Measurements from ENCODE around the gene SLC29A4.
"Not testable (repeated sequence)": the region's sequence is repeated elsewhere in the genome, so short reads cannot be mapped to it uniquely, and the experiment has no call there.

SLC29A4 gene

DNA sequence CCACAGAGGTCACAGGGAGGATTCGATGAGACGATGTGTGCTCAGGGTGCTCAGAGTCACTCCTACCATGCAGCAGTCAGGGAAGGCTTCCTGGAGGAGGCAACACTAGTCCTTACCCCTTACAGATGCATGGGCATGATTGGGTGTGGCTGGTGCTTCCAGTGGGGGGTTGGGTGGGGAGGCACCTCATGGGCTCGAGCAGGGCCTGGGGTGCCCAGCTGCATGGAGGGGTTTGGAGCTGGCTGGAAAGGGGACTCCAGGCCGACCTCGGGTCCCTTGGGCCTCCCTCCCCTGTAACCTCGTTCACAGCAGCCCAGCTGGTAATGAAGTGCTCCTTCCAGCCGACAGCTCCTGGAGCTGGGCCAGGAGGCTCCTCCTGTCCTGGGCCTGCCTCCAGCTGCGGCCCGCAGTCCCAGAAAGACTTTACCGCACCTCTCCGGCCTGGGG lies 7.7 kb upstream of the SLC29A4 start:
- FAIRE-seq: not testable (repeated sequence)

DNA sequence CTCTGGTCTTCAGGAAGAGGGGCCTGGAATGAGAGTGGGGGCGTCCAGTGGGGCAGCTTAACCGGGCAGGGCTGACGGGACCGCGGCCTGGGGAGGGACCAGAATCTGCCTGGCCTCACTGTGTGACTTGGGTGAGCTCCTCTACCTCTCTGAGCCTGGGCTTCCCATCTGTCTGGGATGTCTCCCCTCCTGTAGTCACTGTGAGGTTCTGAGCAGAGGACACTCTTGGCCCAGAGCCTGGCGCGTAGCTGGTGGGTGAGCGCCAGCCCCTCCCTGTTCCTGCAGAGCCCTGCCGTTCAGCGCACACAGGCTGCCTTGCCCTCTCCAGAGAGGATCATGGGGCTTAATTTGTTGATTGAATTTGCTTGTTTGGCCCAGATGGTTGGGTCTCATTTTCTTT lies 7.2 kb upstream of the SLC29A4 start:
- not testable (repeated sequence) for FAIRE-seq

DNA sequence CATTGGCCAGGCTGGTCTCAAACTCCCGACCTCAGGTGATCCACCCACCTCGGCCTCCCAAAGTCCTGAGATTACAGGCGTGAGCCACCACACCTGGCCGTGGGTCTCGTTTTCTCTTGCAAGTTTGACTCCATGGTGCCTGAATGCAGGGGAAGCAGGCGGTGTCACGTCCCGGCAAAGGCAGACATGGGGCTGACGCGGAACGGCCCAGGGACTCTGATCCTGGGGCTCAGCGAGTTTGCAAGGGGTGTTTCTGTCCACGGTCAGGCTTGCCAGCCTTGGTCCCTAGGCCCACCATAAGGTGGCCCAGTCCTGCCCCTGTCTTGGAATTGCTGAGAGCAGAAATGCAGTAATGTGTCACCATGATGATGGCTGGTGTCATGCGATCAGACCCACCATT lies 6.6 kb upstream of the SLC29A4 start:
- FAIRE-seq: not testable (repeated sequence)

DNA sequence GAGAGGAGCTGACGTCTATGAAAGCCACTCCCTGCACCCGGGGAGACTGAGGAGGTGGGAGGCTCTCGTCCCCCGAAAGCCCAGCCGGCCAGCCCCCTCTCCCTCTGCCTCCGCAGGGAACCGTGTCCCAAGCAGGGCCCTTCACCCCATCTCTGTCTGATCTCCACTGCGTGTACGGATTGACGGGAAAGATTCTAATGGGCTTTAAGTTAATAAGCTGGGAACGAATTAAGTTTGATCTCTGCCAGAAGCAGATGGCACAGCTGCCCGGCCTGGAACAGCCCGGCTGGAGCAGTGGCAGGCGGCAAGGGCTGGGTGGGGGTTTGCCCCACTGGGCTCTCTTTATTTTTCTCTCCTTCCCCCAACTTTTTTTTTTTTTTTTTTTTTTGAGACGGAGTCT lies 6.1 kb upstream of the SLC29A4 start:
- FAIRE-seq: no peak

- no peak for FAIRE-seq
Observed at GRCh38 chr7:5278766-5279165, 4.0 kb upstream of the SLC29A4 start.

GRCh38 chr7:5279734-5280133 lies 3.0 kb upstream of the SLC29A4 start:
- no peak for FAIRE-seq

DNA sequence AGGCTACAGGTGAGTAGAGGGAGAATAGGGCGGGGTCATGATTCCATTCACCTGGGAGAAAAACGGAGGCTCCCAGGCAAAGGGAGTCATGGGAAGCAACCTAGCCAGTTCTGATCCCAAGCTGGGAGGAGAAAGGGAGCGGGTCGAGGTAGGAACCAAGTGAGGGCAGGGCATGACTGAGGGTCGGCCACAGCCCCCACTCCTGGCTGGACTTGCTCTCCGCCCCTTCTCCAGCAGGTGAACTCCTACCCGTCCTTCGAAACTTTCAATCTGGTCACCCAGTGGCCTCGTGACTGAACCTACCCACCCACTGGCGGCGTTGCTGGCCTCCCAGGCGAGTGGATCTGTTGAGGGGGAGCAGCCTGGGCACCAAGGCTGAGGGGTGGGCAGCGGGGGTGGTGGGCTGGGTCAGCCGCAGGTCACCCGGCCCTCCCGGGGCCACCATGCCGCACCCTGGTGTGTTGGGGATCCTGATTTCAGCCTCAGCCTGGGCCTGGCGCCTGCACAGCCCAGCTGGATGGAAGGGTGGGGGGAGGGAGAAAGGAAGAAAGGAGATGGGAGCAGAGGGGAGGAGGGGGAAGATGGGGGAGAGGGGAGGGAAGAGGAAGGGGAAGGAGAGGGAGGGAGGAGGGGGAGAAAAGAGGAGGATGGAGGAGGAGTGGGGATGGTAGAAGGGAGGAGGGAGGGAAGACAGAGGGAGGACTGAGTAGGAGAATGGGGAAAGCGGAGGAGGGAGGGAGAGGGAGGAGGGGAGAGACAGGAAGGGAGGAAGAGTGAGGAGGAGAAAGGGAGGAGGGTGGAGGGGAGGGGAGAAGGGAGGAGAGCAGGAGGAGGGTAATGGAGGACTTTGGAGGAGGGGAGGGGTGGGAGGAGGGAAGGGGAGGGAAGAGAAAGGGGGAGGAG lies 894 bp upstream of the SLC29A4 start:
- FAIRE-seq: not testable (repeated sequence)

DNA sequence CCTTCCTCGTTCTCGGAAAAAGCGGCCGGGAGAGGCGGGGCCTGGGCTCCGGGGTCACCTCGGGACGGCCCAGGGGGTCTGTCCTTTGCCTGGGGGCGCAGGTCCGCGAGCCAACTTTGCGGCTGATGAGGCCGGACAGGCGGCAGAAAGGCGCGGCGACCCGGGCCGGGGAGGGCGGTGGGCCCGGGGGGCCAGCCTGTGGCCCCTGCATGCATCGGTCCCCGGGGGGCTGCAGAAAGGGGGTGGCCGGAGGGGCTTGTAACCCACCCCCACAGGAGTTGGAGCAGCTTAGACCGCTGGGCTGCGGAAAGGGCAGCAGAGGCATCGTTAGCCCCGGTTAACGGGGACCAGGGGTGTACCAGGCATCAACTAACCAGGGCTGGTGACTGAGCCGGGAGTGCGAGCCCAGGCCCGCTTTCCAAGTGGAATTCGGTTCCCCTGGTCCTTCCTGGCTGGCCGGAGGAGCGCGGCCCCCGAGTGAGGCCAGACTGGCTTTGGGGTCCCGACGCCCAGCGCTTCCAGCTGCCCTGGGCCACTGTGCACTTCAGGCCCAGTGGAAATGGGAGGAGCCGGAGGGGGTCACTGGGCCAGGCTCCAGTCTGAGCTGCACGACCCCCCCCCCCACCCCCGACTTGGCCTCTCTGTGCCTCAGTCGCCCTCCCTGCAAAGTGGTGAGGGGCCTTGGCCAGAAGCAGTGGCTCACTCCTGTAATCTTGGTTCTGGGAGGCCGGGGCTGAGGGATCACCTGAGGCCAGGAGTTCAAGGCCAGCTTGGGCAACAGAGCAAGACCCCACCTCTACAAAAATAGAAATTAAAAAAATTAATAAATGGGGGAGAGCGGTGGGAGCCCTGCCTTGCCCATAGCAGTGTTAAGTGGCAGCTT lies 919 bp downstream of the SLC29A4 start:
- no peak for FAIRE-seq

GRCh38 chr7:5284304-5285281 lies 1.9 kb downstream of the SLC29A4 start:
- FAIRE-seq: peak; percentile 28

DNA sequence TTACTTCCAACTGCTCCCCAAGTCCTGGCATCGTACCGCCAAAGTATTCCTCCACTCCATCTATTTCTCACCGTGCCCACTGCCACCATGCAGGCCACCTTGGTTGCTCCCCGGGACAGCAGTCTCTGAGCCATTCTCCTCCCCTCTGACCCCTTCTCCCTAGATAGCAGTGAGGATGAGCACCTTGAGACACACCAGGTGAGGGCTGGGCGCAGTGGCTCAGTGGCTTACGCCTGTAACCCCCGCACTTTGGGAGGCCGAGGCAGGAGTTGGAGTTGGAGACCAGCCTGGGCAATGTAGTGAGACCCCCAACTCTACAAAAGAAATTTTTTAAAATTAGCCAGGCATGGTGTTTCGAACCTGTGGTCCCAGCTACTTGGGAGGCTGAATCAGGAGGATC lies 4.2 kb downstream of the SLC29A4 start:
- FAIRE-seq: no peak

GRCh38 chr7:5287373-5287772 lies 4.6 kb downstream of the SLC29A4 start:
- FAIRE-seq: not testable (repeated sequence)

DNA sequence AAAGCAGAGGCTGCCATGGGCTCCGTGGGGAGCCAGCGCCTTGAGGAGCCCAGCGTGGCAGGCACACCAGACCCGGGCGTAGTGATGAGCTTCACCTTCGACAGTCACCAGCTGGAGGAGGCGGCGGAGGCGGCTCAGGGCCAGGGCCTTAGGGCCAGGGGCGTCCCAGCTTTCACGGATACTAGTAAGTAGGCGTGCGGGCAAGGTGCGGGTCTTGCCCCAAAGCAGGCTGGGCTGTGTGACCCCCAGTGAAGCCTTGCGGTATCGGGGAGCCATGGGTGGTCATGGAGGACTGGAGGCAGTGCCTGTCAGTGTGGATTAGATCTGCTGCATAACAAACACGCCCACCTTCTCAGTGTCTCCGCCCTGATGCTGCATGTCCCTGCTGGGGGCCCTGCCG lies 5.1 kb downstream of the SLC29A4 start:
- FAIRE-seq: no peak

DNA sequence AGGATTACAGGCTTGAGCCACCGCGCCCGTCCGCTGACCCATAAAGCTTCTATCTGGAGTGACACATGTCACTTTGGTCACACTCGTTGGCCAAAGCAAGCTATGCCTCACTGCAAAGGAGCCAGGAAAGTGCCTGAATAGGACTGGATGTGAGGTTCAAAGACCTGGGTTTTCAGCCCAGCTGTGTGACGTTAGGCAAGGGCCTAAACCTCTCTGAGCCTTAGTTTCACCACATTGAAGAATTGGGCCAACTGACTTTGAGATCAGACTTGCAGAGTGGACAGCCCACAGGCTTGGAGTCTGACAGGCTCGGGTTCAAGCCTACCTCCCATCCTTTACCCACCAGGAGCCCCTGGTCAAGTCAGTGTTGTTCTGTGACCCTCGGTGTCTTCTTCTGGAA lies 5.8 kb downstream of the SLC29A4 start:
- not testable (repeated sequence) for FAIRE-seq

DNA sequence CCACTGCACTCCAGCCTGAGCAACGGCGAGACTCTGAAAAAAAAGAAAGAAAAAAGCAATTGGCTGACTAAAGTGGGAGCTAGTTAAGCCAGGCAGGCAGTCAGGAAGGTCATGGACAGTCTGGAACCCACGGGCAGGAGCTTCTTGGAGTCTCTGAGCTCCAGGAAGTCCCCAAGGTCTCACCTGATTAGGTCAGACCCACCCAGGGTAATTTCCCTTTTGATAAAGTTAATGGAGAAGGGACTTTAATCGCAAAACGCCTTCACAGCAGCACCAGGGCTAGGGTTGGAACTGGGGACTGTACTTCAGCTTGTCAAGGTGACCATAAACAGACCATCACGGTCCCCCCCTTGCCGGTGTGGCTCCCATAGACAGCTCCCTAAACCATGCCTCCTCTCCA lies 6.6 kb downstream of the SLC29A4 start:
- FAIRE-seq: no peak

GRCh38 chr7:5291301-5291700 lies 8.6 kb downstream of the SLC29A4 start:
- FAIRE-seq: no peak

- not testable (repeated sequence) for FAIRE-seq
Observed at GRCh38 chr7:5291711-5292335, 9.1 kb downstream of the SLC29A4 start.

GRCh38 chr7:5294169-5294987 lies 11.6 kb downstream of the SLC29A4 start:
- no peak for FAIRE-seq

- no peak for FAIRE-seq
Observed at GRCh38 chr7:5295039-5296014, 12.6 kb downstream of the SLC29A4 start.

DNA sequence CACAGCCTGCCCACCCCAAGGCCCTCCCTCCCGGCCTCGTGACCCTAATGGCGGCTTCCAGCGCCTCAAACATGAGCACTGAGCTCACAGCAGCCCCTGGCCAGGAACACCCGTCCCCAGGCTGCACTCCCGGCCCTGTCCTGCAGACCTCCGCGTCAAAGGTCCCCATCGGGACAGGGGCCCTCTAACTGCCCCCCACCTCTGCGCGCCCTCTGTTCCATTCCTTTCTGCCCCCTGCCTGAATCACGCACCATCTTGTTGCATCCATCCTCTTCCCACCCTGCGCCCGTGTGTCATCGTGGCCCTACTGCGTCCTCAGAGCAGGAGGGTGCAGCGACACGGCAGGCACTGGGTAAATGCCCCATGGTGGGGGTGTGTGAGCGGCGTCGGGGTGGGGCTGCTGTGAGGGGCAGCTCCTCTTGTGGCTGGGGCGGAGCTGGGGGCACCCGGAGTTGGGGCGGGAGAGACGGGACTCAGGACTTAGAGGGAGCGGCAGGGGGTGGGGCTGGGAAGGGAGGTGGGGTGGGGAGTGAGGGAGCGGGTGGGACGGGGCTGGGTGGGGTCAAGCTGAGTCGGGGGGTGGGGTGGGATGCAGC lies 13.4 kb downstream of the SLC29A4 start:
- FAIRE-seq: no peak

All from G401.6 (cell line).